CD4-positive, alpha-beta T cell (primary cell): ENCODE results near the gene SERPINE3. TPM values are rescaled to one million over a fixed set of nuclear protein-coding genes. Genes with fewer than 3 reads are reported as not detected.

Source experiments
- ATAC-seq: fragments of 200-7000 bp; cut with Tn5 transposase; one replicate; pipeline ENCODE4 v1.10.0; 2022; ENCODE audit warnings: mild to moderate bottlenecking; ENCODE audit not compliant: poor library complexity
- CTCF ChIA-PET: fragments of 350-600 bp; sonication (Branson Sonifier 250); formaldehyde crosslinking; loops from one replicate; lab custom pipeline; 2021; ENCODE audit warnings: antibody characterized with exemption, inconsistent platforms; lab: Charles Lee
- POLR2A ChIA-PET: fragments of 350-600 bp; sonication (Branson Sonifier 250); formaldehyde crosslinking; loops from one replicate; lab custom pipeline; 2021; ENCODE audit warnings: antibody characterized with exemption, inconsistent platforms; lab: Charles Lee
- DNase-seq, 14 experiments: peaks; one replicate each; pipeline ENCODE4 v3.0.0-alpha.2; 2013 to 2020; ENCODE audit warnings: mixed read lengths in 2 of 14
- H3K27ac ChIP-seq, 2 donors: one replicate each; pipeline versions ENCODE4 v1.5.1 to v1.7.0; 2013; ENCODE audit warnings: low read length in 2 of 2, low read depth in 1 of 2, mild to moderate bottlenecking in 1 of 2
- H3K27me3 ChIP-seq, 2 experiments: 1 replicate in 1 of 2; 2 replicates in 1 of 2; pipeline versions ENCODE4 v1.6.1 to v1.7.0; 2013; ENCODE audit warnings: low read length in 2 of 2, control low read depth in 1 of 2, mild to moderate bottlenecking in 1 of 2, moderate library complexity in 1 of 2; ENCODE audit not compliant: insufficient read depth in 2 of 2, control insufficient read depth in 1 of 2
- H3K36me3 ChIP-seq: one replicate; pipeline ENCODE4 v1.6.1; 2013; ENCODE audit warnings: low read length, control low read depth; ENCODE audit not compliant: insufficient read depth
- H3K4me1 ChIP-seq: one replicate; pipeline ENCODE4 v1.6.1; 2013; ENCODE audit warnings: low read length, control low read depth; ENCODE audit not compliant: insufficient read depth
- H3K4me3 ChIP-seq: one replicate; pipeline ENCODE4 v1.5.1; 2013; ENCODE audit warnings: mild to moderate bottlenecking, low read length, moderate library complexity
- H3K9me3 ChIP-seq, 2 experiments: 1 replicate in 1 of 2; 2 replicates in 1 of 2; pipeline versions ENCODE4 v1.6.1 to v1.7.0; 2013; ENCODE audit warnings: low read length in 2 of 2, mild to moderate bottlenecking in 2 of 2, control low read depth in 1 of 2, moderate library complexity in 1 of 2; ENCODE audit not compliant: control insufficient read depth in 1 of 2, insufficient read depth in 1 of 2
- H3K27ac Mint-ChIP-seq: one replicate; pipeline ENCODE4 v1.8.0; 2020; ENCODE audit warnings: mixed read lengths
- H3K27me3 Mint-ChIP-seq: one replicate; pipeline ENCODE4 v1.8.0; 2021; ENCODE audit warnings: mixed read lengths
- H3K36me3 Mint-ChIP-seq: one replicate; pipeline ENCODE4 v1.8.0; 2021; ENCODE audit warnings: low read depth, mixed read lengths
- H3K4me1 Mint-ChIP-seq: one replicate; pipeline ENCODE4 v1.8.0; 2021; ENCODE audit warnings: low read depth, mixed read lengths
- H3K4me3 Mint-ChIP-seq: one replicate; pipeline ENCODE4 v1.8.0; 2020; ENCODE audit warnings: mild to moderate bottlenecking, mixed read lengths
- H3K9me3 Mint-ChIP-seq: one replicate; pipeline ENCODE4 v1.8.0; 2020; ENCODE audit warnings: mixed read lengths
- intact Hi-C, 2 experiments: fragments of 100-400 bp; cut with DNase I in 1 of 2; cut with micrococcal nuclease in 1 of 2; formaldehyde crosslinking; loops; one replicate each; pipeline versions ENCODE4 v1.15.1 to v1.9.0; 2023 to 2025; cut with DNase I, micrococcal nuclease
- total RNA-seq, 174 experiments: library from RNA in 2 of 174; stranded (reverse) in 2 of 174; gene quantifications; one replicate each; pipeline ENCODE4 v1.2.3 and lab custom pipeline; 2021 to 2026
- TF ChIP-seq, protein P1 (sequence below): fragments of 200-600 bp; IDR thresholded peaks from one replicate; pipeline ENCODE4 v1.8.0; 2022; ENCODE audit warnings: antibody characterized with exemption, mild to moderate bottlenecking

SERPINE3 gene
- total RNA-seq, 2 experiments from 2014 or later = not detected

- CTCF ChIA-PET = no interaction called here
Observed at GRCh38 chr13:51339952-51340732, 651 bp downstream of the SERPINE3 start.

GRCh38 chr13:51341232-51341631 lies 1.7 kb downstream of the SERPINE3 start:
- TF ChIP-seq, protein P1, sequence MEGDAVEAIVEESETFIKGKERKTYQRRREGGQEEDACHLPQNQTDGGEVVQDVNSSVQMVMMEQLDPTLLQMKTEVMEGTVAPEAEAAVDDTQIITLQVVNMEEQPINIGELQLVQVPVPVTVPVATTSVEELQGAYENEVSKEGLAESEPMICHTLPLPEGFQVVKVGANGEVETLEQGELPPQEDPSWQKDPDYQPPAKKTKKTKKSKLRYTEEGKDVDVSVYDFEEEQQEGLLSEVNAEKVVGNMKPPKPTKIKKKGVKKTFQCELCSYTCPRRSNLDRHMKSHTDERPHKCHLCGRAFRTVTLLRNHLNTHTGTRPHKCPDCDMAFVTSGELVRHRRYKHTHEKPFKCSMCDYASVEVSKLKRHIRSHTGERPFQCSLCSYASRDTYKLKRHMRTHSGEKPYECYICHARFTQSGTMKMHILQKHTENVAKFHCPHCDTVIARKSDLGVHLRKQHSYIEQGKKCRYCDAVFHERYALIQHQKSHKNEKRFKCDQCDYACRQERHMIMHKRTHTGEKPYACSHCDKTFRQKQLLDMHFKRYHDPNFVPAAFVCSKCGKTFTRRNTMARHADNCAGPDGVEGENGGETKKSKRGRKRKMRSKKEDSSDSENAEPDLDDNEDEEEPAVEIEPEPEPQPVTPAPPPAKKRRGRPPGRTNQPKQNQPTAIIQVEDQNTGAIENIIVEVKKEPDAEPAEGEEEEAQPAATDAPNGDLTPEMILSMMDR = no peak
- no peak for ATAC-seq

More at GRCh38 chr13:51339952-51340732, 651 bp downstream of the SERPINE3 start:
- Mint-ChIP-seq H3K27ac (no peak overlapping the region), H3K36me3 (no peaks in the 10 kb centered on the region), H3K27me3 (no peaks in the 10 kb centered on the region), H3K4me1 (no peaks in the 10 kb centered on the region), H3K4me3 (no peak overlapping the region), H3K9me3 (no peaks in the 10 kb centered on the region)
- H3K4me1 ChIP-seq = no peaks in the 10 kb centered on the region
- no peaks in the 10 kb centered on the region for H3K9me3 ChIP-seq
- no peak for ATAC-seq
- H3K27ac ChIP-seq = no peak overlapping the region
- no peak for DNase-seq
- H3K4me3 ChIP-seq = no peak overlapping the region
- H3K36me3 ChIP-seq = no peaks in the 10 kb centered on the region
- no peaks in the 10 kb centered on the region for H3K27me3 ChIP-seq
- TF ChIP-seq, protein P1 = no peak
- intact Hi-C loops = no loop called here
- POLR2A ChIA-PET = no interaction called here

DNA sequence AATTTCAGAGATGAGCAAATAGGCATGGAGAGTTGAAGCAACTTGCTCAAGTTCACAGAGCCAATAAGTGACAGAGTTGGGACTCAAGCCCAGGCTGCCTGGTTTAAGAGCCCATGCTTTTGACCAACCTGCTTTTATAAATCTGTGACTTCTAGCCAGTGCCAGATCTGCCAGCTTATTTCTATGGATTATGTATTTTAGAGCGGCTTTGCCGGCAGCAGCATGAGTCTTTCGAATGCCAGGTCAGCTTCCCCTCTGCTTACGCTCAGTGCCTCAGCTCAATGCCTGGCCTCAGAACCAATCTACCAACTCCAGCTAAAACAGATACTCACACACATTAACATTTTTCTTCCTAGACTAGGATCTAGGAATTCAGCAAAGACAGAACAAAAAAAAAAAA lies 2.3 kb downstream of the SERPINE3 start:
- ChIA-PET CTCF (interaction anchor here (0.7 kb wide), 1 partner anchor 651 kb away, joined by 3 read pairs; no protein-coding TSS in a partner anchor), POLR2A (no interaction called here)
- no peaks in the 10 kb centered on the region for H3K27me3 ChIP-seq
- TF ChIP-seq, protein P1 = no peak
- Mint-ChIP-seq H3K4me3 (no peak overlapping the region), H3K4me1 (no peaks in the 10 kb centered on the region), H3K36me3 (no peaks in the 10 kb centered on the region), H3K9me3 (no peaks in the 10 kb centered on the region), H3K27ac (no peak overlapping the region), H3K27me3 (no peaks in the 10 kb centered on the region)
- no peak overlapping the region for H3K27ac ChIP-seq
- H3K4me3 ChIP-seq = no peak overlapping the region
- ATAC-seq (no peak), DNase-seq (no peak)
- no peaks in the 10 kb centered on the region for H3K9me3 ChIP-seq
- intact Hi-C loops = no loop called here
- H3K36me3 ChIP-seq = no peaks in the 10 kb centered on the region
- H3K4me1 ChIP-seq = no peaks in the 10 kb centered on the region

More at GRCh38 chr13:51341232-51341631, 1.7 kb downstream of the SERPINE3 start:
- intact Hi-C loops = no loop called here
- Histone ChIP-seq H3K27ac (no peak overlapping the region), H3K36me3 (no peaks in the 10 kb centered on the region), H3K4me1 (no peaks in the 10 kb centered on the region), H3K4me3 (no peak overlapping the region), H3K9me3 (no peaks in the 10 kb centered on the region), H3K27me3 (no peaks in the 10 kb centered on the region)
- POLR2A ChIA-PET = no interaction called here
- Mint-ChIP-seq H3K4me1 (no peaks in the 10 kb centered on the region), H3K36me3 (no peaks in the 10 kb centered on the region), H3K9me3 (no peaks in the 10 kb centered on the region), H3K27ac (no peak overlapping the region), H3K27me3 (no peaks in the 10 kb centered on the region), H3K4me3 (no peak overlapping the region)
- DNase-seq = no peak
- CTCF ChIA-PET = interaction anchor here (0.7 kb wide), 1 partner anchor 652 kb away, joined by 3 read pairs; no protein-coding TSS in a partner anchor
